ENCODE data around the gene PER3. TPM values are rescaled to one million over a fixed set of nuclear protein-coding genes. Genes with fewer than 3 reads are reported as not detected.
"Not testable (repeated sequence)": the region's sequence is repeated elsewhere in the genome, so short reads cannot be mapped to it uniquely, and the experiment has no call there.

PER3 gene
- total RNA-seq, 2 experiments from 2014 or later: 2.9 to 3.1 TPM

DNA sequence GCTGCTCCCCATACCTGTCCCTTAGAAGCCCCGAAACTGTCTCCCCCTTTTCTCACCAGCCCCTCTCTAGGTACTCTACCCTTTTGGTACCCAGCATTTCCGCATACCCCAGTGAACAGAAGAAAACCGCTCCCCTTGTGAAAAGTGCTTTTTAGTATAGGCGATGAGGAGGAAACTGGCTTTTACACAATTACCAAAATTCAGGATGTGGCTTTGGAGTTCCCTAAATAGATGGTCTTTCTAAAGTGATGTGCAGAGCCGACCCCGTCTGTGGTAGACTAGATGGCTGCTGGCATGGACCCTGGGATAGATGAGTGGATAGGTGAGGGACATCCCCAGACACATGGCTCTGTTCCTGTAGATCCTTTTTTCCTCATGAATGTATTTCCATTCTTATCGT is 2.6 kb upstream of the PER3 start:
- H3K4me3 Mint-ChIP-seq: no peak overlapping the region
- H3K4me1 Mint-ChIP-seq (ENCODE audit: low read depth): peaks cover 22% of the 10 kb centered on the region
- no peak for DNase-seq
- no peak overlapping the region for H3K27ac Mint-ChIP-seq
- H3K9me3 Mint-ChIP-seq: no peaks in the 10 kb centered on the region
- no peaks in the 10 kb centered on the region for H3K27me3 Mint-ChIP-seq (ENCODE audit: low read depth)
- intact Hi-C loops (cut with micrococcal nuclease): loop anchor here (5.0 to 10.0 kb wide), 3 partner anchors 123 to 1033 kb away; partner anchors contain the start of genes PARK7 and RERE
- peaks cover 13% of the 10 kb centered on the region for H3K36me3 Mint-ChIP-seq (ENCODE audit: low read depth)
- CTCF ChIA-PET: interaction anchor here (1.8 to 2.3 kb wide), 2 partner anchors 29 to 113 kb away, joined by 4 to 9 read pairs; no protein-coding TSS in a partner anchor

DNA sequence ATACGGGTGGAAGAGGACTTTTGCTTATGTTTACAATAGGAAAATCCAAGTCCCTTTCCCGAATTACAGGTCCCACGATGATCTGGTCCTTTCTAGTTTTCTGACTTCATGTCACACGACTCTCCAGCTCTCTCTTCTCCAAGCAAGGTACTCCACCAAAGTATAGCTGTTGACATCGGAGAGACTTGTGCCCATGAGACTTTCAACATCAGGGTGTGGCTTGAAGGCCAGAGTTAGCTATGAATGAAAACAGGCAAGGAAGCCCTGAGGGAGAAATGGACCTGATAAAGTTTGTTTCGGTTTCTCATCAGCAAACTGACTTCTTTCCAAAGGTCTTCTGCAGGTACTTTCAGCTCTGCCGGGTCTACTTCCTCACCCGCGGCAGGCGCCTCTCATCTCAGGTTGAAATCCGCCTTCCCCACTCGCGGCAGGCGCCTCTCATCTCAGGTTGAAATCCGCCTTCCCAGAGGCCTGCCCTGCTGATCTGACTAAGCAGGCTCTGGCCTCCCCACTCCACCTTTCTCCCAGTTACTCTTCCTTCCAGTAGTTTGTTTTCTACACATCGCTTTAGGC is 2.1 kb upstream of the PER3 start:
- peaks cover 12% of the 10 kb centered on the region for H3K36me3 Mint-ChIP-seq (ENCODE audit: low read depth)
- intact Hi-C loops (cut with micrococcal nuclease): loop anchor here (5.0 to 10.0 kb wide), 3 partner anchors 123 to 1033 kb away; partner anchors contain the start of genes PARK7 and RERE
- peak; percentile 30 for DNase-seq
- peak overlapping the region; percentile 5 for H3K27ac Mint-ChIP-seq
- CTCF ChIA-PET: interaction anchor here (1.8 to 2.3 kb wide), 2 partner anchors 29 to 113 kb away, joined by 4 to 9 read pairs; no protein-coding TSS in a partner anchor
- no peaks in the 10 kb centered on the region for H3K9me3 Mint-ChIP-seq
- no peaks in the 10 kb centered on the region for H3K27me3 Mint-ChIP-seq (ENCODE audit: low read depth)
- H3K4me1 Mint-ChIP-seq (ENCODE audit: low read depth): peaks cover 22% of the 10 kb centered on the region
- peak overlapping the region; percentile 70 for H3K4me3 Mint-ChIP-seq

GRCh38 chr1:7783178-7783711 is 846 bp upstream of the PER3 start:
- CTCF ChIA-PET: interaction anchor here (2.3 kb wide), 1 partner anchor 115 kb away, joined by 9 read pairs; no protein-coding TSS in a partner anchor
- H3K9me3 Mint-ChIP-seq: no peaks in the 10 kb centered on the region
- peak overlapping the region; percentile 70 for H3K4me3 Mint-ChIP-seq
- H3K27me3 Mint-ChIP-seq (ENCODE audit: low read depth): no peaks in the 10 kb centered on the region
- intact Hi-C loops (cut with micrococcal nuclease): loop anchor here (1.0 to 10.0 kb wide), 4 partner anchors 12 to 1032 kb away; partner anchors contain the start of genes PARK7, RERE and VAMP3
- peak; percentile 24 for DNase-seq
- H3K4me1 Mint-ChIP-seq (ENCODE audit: low read depth): peaks cover 22% of the 10 kb centered on the region
- H3K27ac Mint-ChIP-seq: no peak overlapping the region
- H3K36me3 Mint-ChIP-seq (ENCODE audit: low read depth): peaks cover 4% of the 10 kb centered on the region

- peaks cover 9% of the 10 kb centered on the region for H3K36me3 Mint-ChIP-seq (ENCODE audit: low read depth)
- peak overlapping the region; percentile 41 for H3K4me3 Mint-ChIP-seq
- CTCF ChIA-PET: no interaction called here
- no peaks in the 10 kb centered on the region for H3K9me3 Mint-ChIP-seq
- H3K27ac Mint-ChIP-seq: no peak overlapping the region
- intact Hi-C loops (cut with micrococcal nuclease): loop anchor here (5.0 to 10.0 kb wide), 3 partner anchors 120 to 1030 kb away; partner anchors contain the start of genes PARK7 and RERE
- peaks cover 22% of the 10 kb centered on the region for H3K4me1 Mint-ChIP-seq (ENCODE audit: low read depth)
- no peaks in the 10 kb centered on the region for H3K27me3 Mint-ChIP-seq (ENCODE audit: low read depth)
- no peak for DNase-seq
These were observed 491 bp downstream of the PER3 start for GRCh38 chr1:7784492-7785071.

GRCh38 chr1:7785108-7785507 is 1.0 kb downstream of the PER3 start:
- H3K27me3 Mint-ChIP-seq (ENCODE audit: low read depth): no peaks in the 10 kb centered on the region
- intact Hi-C loops (cut with micrococcal nuclease): loop anchor here (10.0 kb wide), 2 partner anchors 120 to 1030 kb away; partner anchors contain the start of gene RERE
- DNase-seq: no peak
- peaks cover 4% of the 10 kb centered on the region for H3K9me3 Mint-ChIP-seq
- H3K4me1 Mint-ChIP-seq (ENCODE audit: low read depth): peaks cover 22% of the 10 kb centered on the region
- peaks cover 14% of the 10 kb centered on the region for H3K36me3 Mint-ChIP-seq (ENCODE audit: low read depth)
- CTCF ChIA-PET: no interaction called here
- peak overlapping the region; percentile 30 for H3K4me3 Mint-ChIP-seq
- H3K27ac Mint-ChIP-seq: no peak overlapping the region

GRCh38 chr1:7786795-7787194 is 2.7 kb downstream of the PER3 start:
- intact Hi-C loops (cut with micrococcal nuclease): loop anchor here (10.0 kb wide), 2 partner anchors 118 to 1028 kb away; partner anchors contain the start of gene RERE
- DNase-seq: no peak
- H3K36me3 Mint-ChIP-seq (ENCODE audit: low read depth): peaks cover 28% of the 10 kb centered on the region
- H3K27me3 Mint-ChIP-seq (ENCODE audit: low read depth): no peaks in the 10 kb centered on the region
- peaks cover 17% of the 10 kb centered on the region for H3K4me1 Mint-ChIP-seq (ENCODE audit: low read depth)
- H3K4me3 Mint-ChIP-seq: no peak overlapping the region
- peaks cover 15% of the 10 kb centered on the region for H3K9me3 Mint-ChIP-seq
- no peak overlapping the region for H3K27ac Mint-ChIP-seq
- CTCF ChIA-PET: interaction anchor here (0.6 to 1.3 kb wide), 2 partner anchors 17 to 1215 kb away, joined by 3 read pairs; no protein-coding TSS in a partner anchor

- peaks cover 2% of the 10 kb centered on the region for H3K4me1 Mint-ChIP-seq (ENCODE audit: low read depth)
- H3K27me3 Mint-ChIP-seq (ENCODE audit: low read depth): no peaks in the 10 kb centered on the region
- no peak overlapping the region for H3K4me3 Mint-ChIP-seq
- H3K9me3 Mint-ChIP-seq: peaks cover 17% of the 10 kb centered on the region
- H3K36me3 Mint-ChIP-seq (ENCODE audit: low read depth): peaks cover 30% of the 10 kb centered on the region
- no peak overlapping the region for H3K27ac Mint-ChIP-seq
- CTCF ChIA-PET: interaction anchor here (0.6 kb wide), 1 partner anchor 18 kb away, joined by 4 read pairs; no protein-coding TSS in a partner anchor
- intact Hi-C loops (cut with micrococcal nuclease): loop anchor here (10.0 kb wide), 2 partner anchors 115 to 1025 kb away; partner anchors contain the start of gene RERE
- no peak for DNase-seq
These were observed 5.7 kb downstream of the PER3 start for GRCh38 chr1:7789828-7790227.

- H3K27me3 Mint-ChIP-seq (ENCODE audit: low read depth); H3K27ac Mint-ChIP-seq; H3K4me3 Mint-ChIP-seq; DNase-seq; H3K4me1 Mint-ChIP-seq (ENCODE audit: low read depth); intact Hi-C loops (cut with micrococcal nuclease): not testable (repeated sequence)
- CTCF ChIA-PET: interaction anchor here (0.7 kb wide), 1 partner anchor 1293 kb away, joined by 3 read pairs; no protein-coding TSS in a partner anchor
- Mint-ChIP-seq H3K9me3 (peaks cover 17% of the 10 kb centered on the region), H3K36me3 (ENCODE audit: low read depth) (peaks cover 30% of the 10 kb centered on the region)
These were observed 6.9 kb downstream of the PER3 start for GRCh38 chr1:7791027-7791426.

- no peak for DNase-seq
- Mint-ChIP-seq H3K9me3 (peaks cover 11% of the 10 kb centered on the region), H3K36me3 (ENCODE audit: low read depth) (peaks cover 16% of the 10 kb centered on the region), H3K4me1 (ENCODE audit: low read depth) (no peaks in the 10 kb centered on the region), H3K4me3 (no peak overlapping the region), H3K27me3 (ENCODE audit: low read depth) (no peaks in the 10 kb centered on the region), H3K27ac (peak overlapping the region; percentile 20)
- intact Hi-C loops (cut with micrococcal nuclease): no loop called here
- CTCF ChIA-PET: interaction anchor here (1.4 kb wide), 1 partner anchor 43 kb away, joined by 5 read pairs; no protein-coding TSS in a partner anchor
These were observed 11.3 kb downstream of the PER3 start for GRCh38 chr1:7795406-7795805.

DNA sequence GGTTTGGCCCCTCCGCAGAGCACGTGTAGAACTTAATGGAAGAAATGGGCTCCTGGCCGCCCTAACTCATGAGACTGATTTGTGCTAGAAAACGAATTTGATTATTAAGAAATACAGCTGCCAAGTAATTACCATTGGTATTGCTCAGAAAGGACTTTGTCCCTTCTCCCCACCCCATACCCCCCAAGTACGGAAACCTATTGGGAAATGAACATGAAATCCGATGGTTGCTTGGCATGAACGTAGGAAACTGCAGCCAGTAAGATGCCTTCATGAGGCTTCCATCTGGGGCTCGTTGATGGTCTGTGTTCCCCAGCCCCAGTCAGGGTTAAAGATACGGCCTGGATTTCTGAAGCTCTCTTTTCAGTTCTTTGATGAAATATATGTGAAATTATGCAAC is 21.4 kb downstream of the PER3 start:
- CTCF ChIA-PET: no interaction called here
- Mint-ChIP-seq H3K36me3 (ENCODE audit: low read depth) (peaks cover 11% of the 10 kb centered on the region), H3K9me3 (no peaks in the 10 kb centered on the region), H3K27ac (no peak overlapping the region), H3K4me3 (no peak overlapping the region), H3K27me3 (ENCODE audit: low read depth) (no peaks in the 10 kb centered on the region), H3K4me1 (ENCODE audit: low read depth) (no peaks in the 10 kb centered on the region)
- no peak for DNase-seq
- intact Hi-C loops (cut with micrococcal nuclease): no loop called here

- intact Hi-C loops (cut with micrococcal nuclease): no loop called here
- CTCF ChIA-PET: interaction anchor here (0.7 to 1.0 kb wide), 3 partner anchors 16 to 141 kb away, joined by 3 to 4 read pairs (median 4); no protein-coding TSS in a partner anchor
- Mint-ChIP-seq H3K4me1 (ENCODE audit: low read depth) (no peaks in the 10 kb centered on the region), H3K27me3 (ENCODE audit: low read depth) (no peaks in the 10 kb centered on the region), H3K4me3 (no peak overlapping the region), H3K27ac (no peak overlapping the region), H3K9me3 (peaks cover 6% of the 10 kb centered on the region), H3K36me3 (ENCODE audit: low read depth) (peaks cover 26% of the 10 kb centered on the region)
- no peak for DNase-seq
These were observed 24.3 kb downstream of the PER3 start for GRCh38 chr1:7808253-7808844.

DNA sequence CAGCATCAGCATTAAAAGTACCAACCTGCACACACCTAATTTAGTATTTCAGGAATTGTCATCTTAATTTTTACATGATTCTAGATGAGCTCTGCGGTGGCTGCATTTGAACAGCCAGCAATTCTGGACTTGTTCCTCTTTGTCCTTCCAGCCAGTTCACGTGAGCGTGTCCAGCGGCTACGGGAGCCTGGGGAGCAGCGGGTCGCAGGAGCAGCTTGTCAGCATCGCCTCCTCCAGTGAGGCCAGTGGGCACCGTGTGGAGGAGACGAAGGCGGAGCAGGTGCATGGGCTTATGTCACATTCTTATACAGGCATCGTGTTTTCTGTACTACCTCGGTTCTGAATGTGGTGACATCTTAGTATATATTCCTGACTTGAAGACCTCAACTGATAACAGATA is 25.7 kb downstream of the PER3 start:
- Mint-ChIP-seq H3K4me1 (ENCODE audit: low read depth) (no peaks in the 10 kb centered on the region), H3K36me3 (ENCODE audit: low read depth) (peaks cover 34% of the 10 kb centered on the region), H3K27me3 (ENCODE audit: low read depth) (no peaks in the 10 kb centered on the region), H3K4me3 (no peak overlapping the region), H3K9me3 (peaks cover 15% of the 10 kb centered on the region), H3K27ac (no peak overlapping the region)
- no peak for DNase-seq
- intact Hi-C loops (cut with micrococcal nuclease): no loop called here
- CTCF ChIA-PET: no interaction called here
